ENCODE results near the gene PSMB9.
A peak's percentile ranks its signal among the peaks of the same experiment; 100 is the strongest.

Gene PSMB9

DNA sequence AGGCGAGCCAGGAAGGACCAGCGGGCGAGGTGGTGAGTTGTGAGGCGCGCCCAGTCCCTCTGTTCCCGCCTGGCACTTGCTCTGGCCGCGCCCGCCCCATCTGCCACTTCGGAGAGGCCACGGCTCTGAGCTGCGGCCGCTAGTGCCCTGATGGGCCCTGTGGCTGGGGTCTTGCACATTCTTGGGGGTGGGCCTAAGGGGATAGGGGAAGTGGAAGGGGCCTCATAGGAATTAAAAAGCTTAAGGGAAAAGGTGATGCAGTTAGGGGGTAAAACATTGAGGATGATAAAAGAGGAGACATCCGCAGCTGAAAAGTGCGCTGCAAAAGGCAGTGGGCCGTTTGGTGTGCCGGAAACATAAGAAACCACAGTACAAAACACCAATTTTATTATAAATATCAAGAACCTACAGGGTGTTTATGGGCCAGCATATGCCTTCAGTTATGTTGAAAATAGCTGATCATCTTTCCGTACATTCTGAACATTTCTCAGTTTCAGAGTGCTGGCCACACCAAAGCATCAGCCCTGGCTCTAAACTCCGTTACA is 9.1 kb upstream of the PSMB9 start:
- TF ChIP-seq ZNF274 (IDR thresholded peaks at IDR 0.05; ENCODE audit: low read depth, low read length), result no peak
- peak overlapping the region; percentile 71 for H3K4me3 ChIP-seq (ENCODE audit: low read length)

DNA sequence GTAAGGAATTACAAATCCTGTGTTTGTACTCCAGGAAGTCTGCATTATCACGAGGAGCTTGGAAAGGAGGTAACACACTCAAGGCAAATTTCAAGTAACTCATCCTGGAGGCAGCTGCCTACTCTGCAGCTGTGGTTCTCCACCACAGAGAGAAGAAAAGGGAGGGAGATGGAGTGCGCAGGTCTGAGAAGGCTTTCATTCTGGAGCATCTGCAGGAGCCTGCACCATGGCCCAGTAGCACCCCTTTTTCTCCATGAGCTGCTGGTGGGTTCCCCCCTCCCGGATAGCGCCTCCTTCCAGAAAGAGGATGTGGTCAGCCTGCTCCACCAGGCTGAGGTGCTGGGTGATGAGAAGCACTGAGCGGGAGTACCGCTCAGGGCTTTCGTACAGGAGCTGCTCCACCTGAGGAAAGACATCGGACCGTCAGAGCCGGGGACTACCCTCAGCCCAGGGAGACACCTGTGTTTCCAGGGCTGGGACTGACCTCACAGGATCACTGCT is 8.6 kb upstream of the PSMB9 start:
- no peak for TF ChIP-seq ZNF274 (IDR thresholded peaks at IDR 0.05; ENCODE audit: low read depth, low read length)
- peak overlapping the region; percentile 71 for H3K4me3 ChIP-seq (ENCODE audit: low read length)

DNA sequence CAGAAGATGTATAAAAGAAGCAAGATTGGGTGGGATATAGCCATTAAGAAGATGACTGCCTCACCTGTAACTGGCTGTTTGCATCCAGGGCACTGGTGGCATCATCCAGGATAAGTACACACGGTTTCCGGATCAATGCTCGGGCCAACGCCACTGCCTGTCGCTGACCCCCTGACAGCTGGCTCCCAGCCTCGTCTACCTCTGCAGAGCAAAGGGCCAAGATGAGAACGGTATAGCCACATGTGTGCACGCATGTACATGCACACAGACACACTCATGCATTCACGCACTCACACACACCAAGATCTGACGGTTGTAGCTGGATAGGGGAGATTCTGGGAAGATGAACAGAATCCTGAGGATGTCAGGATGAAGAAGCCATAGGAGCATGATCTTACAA is 7.0 kb upstream of the PSMB9 start:
- H3K4me3 ChIP-seq (ENCODE audit: low read length), result no peak overlapping the region; the same call in 1 of the 2 replicates
- TF ChIP-seq ZNF274 (IDR thresholded peaks at IDR 0.05; ENCODE audit: low read depth, low read length), result no peak

DNA sequence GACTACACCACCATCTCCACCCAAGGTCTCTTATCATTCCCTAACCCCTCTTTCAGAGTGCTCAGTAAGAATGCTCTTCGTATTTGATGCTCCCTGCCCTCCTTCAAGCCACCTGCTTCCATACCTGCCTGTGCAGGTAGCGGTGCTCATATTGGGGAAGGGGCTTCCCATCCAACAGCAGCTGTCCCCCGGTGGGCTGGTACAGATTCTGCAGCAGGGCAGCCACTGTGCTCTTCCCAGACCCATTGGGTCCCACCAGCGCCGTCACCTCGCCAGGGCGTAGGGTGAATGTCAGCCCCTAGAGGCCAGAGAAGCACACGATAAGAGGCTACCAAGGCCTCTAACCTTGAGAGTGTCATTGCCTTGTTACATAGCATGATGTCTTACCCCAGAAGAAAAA is 6.2 kb upstream of the PSMB9 start:
- TF ChIP-seq ZNF274 (IDR thresholded peaks at IDR 0.05; ENCODE audit: low read depth, low read length), result no peak
- H3K4me3 ChIP-seq (ENCODE audit: low read length), result no peak overlapping the region

DNA sequence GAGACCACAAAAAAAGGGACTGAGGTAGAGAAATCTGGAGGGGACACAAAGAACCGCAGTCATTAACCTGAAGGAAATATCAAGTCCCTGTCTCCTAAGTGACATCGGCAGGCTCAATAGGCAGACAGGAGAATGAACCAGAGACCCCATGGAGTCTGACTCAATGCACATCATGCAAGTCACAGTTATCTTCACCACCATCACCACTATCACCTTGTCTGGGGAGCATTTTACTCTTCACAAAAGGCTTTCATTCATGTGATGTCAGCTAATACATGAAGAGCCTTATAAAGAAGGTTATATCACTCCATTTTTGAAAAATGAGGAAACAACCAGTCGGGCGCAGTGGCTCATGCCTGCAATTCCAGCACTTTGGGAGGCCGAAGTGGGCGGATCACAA is 4.9 kb upstream of the PSMB9 start:
- TF ChIP-seq ZNF274 (IDR thresholded peaks at IDR 0.05; ENCODE audit: low read depth, low read length), result no peak

GRCh38 chr6:32851025-32851424 is 3.0 kb upstream of the PSMB9 start:
- no peak overlapping the region; the same call in 1 of the 2 replicates for H3K4me3 ChIP-seq (ENCODE audit: low read length)
- TF ChIP-seq ZNF274 (IDR thresholded peaks at IDR 0.05; ENCODE audit: low read depth, low read length), result no peak

More for the DNA sequence above, 4.9 kb upstream of the PSMB9 start:
- H3K4me3 ChIP-seq (ENCODE audit: low read length), result no peak overlapping the region

- H3K4me3 ChIP-seq (ENCODE audit: low read length), result peak overlapping the region; percentile 84
These were observed 1.8 kb upstream of the PSMB9 start for GRCh38 chr6:32852018-32852843.

GRCh38 chr6:32852844-32853540 is 1.0 kb upstream of the PSMB9 start:
- TF ChIP-seq ZNF274 (IDR thresholded peaks at IDR 0.05; ENCODE audit: low read depth, low read length), result no peak
- peak overlapping the region; percentile 84 for H3K4me3 ChIP-seq (ENCODE audit: low read length)

More at GRCh38 chr6:32852018-32852843, 1.8 kb upstream of the PSMB9 start:
- TF ChIP-seq ZNF274 (IDR thresholded peaks at IDR 0.05; ENCODE audit: low read depth, low read length), result no peak

DNA sequence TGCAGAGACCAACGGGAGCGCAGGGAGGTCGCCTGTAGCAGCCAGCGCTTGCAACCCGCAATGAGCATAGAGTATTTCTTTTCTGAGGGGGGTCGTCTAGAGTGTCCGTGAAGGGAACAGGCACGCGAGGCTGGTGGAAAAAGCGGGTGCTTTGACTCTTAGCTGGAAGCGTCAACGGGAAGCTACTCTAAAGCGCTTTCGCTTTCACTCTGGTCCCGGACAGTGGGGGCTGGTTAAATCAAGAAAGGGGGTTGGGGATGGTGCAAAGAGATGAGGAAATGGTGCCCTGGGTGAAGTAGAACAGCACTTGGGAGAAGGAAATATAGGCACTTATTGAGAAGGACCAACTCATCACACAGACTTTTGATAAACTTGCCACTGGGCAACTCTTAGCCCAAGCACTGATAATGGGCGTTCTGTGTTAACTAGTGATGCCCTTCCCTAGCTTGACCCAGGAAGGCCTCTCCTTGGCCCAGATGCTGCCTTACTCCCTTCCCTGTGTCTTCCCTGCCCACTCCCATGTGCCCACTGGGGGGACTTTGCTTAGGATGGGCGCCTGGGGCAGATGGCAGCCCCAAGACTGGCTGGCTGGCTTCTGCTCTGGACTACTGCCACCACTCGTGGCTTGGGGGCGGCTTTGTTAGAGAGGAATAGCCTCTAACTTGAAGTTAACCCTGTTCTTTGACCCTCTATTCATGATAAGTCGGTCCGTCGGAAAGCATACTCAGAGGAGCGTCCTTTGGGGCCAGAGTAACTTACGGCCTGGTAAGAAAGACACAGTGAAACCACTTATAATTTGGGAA is 585 bp downstream of the PSMB9 start:
- peak overlapping the region; percentile 84 for H3K4me3 ChIP-seq (ENCODE audit: low read length)
- no peak for TF ChIP-seq ZNF274 (IDR thresholded peaks at IDR 0.05; ENCODE audit: low read depth, low read length)

DNA sequence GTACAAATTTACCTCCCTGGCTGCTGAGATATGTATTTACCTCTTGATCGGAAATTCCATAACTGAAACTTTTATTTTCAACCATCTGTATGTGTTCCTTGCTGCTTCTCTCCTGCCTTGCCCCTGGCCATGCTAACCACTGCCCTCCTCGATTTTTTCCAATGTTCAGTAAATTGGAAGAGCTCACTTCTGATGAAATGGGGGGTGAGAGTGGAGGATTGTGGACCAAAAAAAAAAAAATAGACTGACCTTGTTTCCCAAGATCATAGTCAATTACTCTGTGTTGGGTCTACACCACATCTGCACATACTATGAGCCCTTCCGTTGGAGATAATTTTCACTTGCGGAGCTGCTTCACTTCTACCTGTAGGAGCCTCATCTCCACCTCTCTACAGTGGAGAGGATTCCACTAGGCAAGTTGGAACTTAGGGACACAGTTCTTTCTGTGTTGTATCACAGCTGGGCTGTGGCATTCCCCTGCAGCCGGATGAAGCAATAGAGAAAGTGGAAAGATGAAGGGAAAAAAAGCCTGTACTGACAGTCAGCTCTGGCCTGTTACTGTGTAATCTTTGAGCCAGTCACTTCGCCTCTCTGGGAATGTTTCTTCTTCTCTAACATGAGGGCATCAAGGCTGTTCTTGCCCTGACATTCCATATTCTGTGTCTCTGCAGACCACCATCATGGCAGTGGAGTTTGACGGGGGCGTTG is 1.6 kb downstream of the PSMB9 start:
- no peak for TF ChIP-seq ZNF274 (IDR thresholded peaks at IDR 0.05; ENCODE audit: low read depth, low read length)
- H3K4me3 ChIP-seq (ENCODE audit: low read length), result peak overlapping the region; percentile 84

DNA sequence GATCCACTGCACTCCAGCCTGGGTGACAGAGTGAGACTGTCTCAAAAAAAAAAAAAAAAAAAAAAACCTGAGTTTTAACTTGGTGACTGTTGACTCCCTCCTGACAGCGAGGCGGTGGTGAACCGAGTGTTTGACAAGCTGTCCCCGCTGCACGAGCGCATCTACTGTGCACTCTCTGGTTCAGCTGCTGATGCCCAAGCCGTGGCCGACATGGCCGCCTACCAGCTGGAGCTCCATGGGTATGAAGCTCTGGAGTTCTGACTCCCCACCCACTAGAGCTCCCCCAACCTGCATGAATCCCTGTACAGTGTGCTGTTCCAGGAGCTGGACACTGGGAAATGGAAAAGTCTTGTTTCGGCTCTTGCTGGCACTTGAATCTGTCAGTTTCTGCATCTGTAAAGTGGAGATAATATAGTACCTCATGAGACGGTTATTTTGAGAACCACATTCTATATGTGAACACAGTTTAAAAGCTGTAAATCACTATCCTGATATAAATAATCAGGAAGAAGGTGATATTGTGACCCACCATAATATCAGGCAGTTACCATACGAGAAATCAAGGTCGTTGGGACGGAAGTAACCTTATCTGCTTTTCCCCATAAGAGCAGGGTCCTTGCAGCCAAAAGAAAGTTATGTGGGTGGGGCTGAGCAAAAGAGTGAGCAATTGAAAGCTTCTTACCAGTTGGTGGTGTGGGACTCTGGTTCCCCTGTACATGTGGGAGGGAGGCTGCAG is 3.3 kb downstream of the PSMB9 start:
- H3K4me3 ChIP-seq (ENCODE audit: low read length), result no peak overlapping the region
- no peak for TF ChIP-seq ZNF274 (IDR thresholded peaks at IDR 0.05; ENCODE audit: low read depth, low read length)

DNA sequence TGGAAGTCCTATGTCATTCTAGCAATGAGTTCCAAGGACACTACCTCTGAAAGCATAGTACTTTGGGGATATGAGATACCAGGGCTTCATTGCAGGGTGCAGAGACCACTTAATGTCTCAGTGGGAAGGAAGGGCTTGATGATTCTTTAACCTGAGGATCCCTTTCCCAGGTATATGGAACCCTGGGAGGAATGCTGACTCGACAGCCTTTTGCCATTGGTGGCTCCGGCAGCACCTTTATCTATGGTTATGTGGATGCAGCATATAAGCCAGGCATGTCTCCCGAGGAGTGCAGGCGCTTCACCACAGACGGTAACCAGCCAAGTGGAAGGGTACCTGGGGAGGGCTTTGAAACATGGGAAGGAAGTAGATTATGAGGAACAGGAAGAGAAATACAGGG is 4.2 kb downstream of the PSMB9 start:
- no peak overlapping the region for H3K4me3 ChIP-seq (ENCODE audit: low read length)
- no peak for TF ChIP-seq ZNF274 (IDR thresholded peaks at IDR 0.05; ENCODE audit: low read depth, low read length)

GRCh38 chr6:32860674-32861073 is 6.7 kb downstream of the PSMB9 start:
- TF ChIP-seq ZNF274 (IDR thresholded peaks at IDR 0.05; ENCODE audit: low read depth, low read length), result no peak
- no peak overlapping the region for H3K4me3 ChIP-seq (ENCODE audit: low read length)
